ENCODE results near the gene SLC35A1.

Gene SLC35A1

DNA sequence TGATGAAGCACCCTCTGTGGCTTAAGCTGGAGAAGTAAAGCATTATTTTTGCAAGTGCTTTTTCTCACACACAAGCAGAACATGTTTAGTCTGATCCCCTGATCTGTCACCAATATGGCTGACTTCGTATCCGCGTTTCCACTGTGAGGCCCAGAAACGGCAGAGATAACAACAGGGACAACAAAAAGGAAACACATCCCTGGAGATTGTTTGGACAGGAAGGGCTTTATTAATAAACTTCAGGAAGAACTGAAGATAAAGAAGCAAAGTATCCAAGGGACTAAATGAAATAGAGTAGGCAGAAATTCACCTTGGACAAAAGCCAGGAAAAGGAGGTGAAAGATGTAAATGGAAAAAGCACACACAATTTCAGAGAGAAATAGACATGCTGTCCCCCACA is 67.8 kb downstream of the SLC35A1 start:
- no peak for TF ChIP-seq CTCF (IDR thresholded peaks at IDR 0.05; ENCODE audit: low read depth, low read length, missing control alignments)
- no peak for DNase-seq (ENCODE audit: low read depth)
- no peak overlapping the region for H3K4me3 ChIP-seq (ENCODE audit: low read depth, low read length)
- in situ Hi-C loops (cut with HindIII; ENCODE audit: low sequenced_read_pairs), result no loop called here

- no peak overlapping the region for H3K4me3 ChIP-seq (ENCODE audit: low read depth, low read length)
- in situ Hi-C loops (cut with HindIII; ENCODE audit: low sequenced_read_pairs), result no loop called here
- TF ChIP-seq CTCF (IDR thresholded peaks at IDR 0.05; ENCODE audit: low read depth, low read length, missing control alignments), result no peak
- DNase-seq (ENCODE audit: low read depth), result no peak
Measured at GRCh38 chr6:87541041-87541440, 68.3 kb downstream of the SLC35A1 start.

DNA sequence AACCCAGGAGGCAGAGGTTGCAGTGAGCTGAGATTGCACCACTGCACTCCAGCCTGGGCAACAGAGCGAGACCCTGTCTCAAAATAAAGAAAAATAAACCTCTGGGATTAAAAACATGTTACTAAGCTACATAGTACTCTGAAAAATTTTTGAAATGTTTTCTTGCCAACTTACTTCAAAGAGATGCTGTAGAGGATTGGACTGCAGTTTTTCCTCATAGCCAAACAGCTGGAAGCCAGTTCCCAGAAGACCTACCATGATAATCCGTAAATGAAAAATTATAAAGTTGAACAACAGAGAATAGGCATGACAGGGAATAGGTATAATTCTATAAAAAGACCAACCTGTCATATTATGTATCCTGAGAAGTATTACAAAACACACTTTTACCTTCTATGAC is 69.0 kb downstream of the SLC35A1 start:
- no peak for DNase-seq (ENCODE audit: low read depth)
- in situ Hi-C loops (cut with HindIII; ENCODE audit: low sequenced_read_pairs), result no loop called here
- H3K4me3 ChIP-seq (ENCODE audit: low read depth, low read length), result no peak overlapping the region
- no peak for TF ChIP-seq CTCF (IDR thresholded peaks at IDR 0.05; ENCODE audit: low read depth, low read length, missing control alignments)

GRCh38 chr6:87543696-87544473 is 71.1 kb downstream of the SLC35A1 start:
- no peak for TF ChIP-seq CTCF (IDR thresholded peaks at IDR 0.05; ENCODE audit: low read depth, low read length, missing control alignments)
- H3K4me3 ChIP-seq (ENCODE audit: low read depth, low read length), result no peak overlapping the region
- no peak for DNase-seq (ENCODE audit: low read depth)
- in situ Hi-C loops (cut with HindIII; ENCODE audit: low sequenced_read_pairs), result no loop called here

DNA sequence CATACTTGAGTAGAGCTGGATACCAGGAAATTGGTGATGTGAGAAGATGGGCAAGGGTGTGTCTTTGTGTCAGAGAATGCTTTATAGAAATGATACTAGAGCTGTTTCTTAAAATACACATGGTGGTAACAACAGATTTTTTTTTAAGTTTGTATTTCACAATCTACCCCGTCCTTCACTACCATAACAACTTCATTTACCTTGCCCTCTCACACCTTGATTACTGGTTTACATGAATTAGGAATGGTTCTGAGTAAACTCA is 71.6 kb downstream of the SLC35A1 start:
- no peak for TF ChIP-seq CTCF (IDR thresholded peaks at IDR 0.05; ENCODE audit: low read depth, low read length, missing control alignments)
- H3K4me3 ChIP-seq (ENCODE audit: low read depth, low read length), result no peak overlapping the region
- DNase-seq (ENCODE audit: low read depth), result no peak
- in situ Hi-C loops (cut with HindIII; ENCODE audit: low sequenced_read_pairs), result no loop called here

GRCh38 chr6:87551799-87552198 is 79.0 kb downstream of the SLC35A1 start:
- in situ Hi-C loops (cut with HindIII; ENCODE audit: low sequenced_read_pairs), result no loop called here
- DNase-seq (ENCODE audit: low read depth), result no peak
- H3K4me3 ChIP-seq (ENCODE audit: low read depth, low read length), result no peak overlapping the region
- no peak for TF ChIP-seq CTCF (IDR thresholded peaks at IDR 0.05; ENCODE audit: low read depth, low read length, missing control alignments)
